ENCODE results near the gene MMP21.

Gene MMP21

DNA sequence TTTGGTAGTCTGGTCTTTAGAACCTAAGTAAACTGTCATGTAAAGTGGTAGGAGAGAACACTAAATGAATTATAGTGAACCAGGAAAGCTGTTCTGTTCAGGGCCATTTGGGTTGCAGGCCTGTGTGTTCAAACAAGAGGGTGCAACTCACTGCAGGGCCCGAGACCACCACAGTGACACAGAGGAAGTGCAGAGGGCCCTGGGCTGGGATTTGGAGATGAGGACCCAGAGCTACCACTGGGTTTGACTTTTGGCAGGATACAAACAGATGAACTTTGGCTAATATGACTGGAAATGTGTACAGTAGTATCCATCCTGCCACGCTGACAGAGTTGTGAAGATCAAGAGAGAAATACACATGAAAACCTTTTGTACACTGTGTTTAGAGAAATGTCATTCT, 9.8 kb downstream of the MMP21 start:
- no peak for DNase-seq (ENCODE audit: low spot score)

DNA sequence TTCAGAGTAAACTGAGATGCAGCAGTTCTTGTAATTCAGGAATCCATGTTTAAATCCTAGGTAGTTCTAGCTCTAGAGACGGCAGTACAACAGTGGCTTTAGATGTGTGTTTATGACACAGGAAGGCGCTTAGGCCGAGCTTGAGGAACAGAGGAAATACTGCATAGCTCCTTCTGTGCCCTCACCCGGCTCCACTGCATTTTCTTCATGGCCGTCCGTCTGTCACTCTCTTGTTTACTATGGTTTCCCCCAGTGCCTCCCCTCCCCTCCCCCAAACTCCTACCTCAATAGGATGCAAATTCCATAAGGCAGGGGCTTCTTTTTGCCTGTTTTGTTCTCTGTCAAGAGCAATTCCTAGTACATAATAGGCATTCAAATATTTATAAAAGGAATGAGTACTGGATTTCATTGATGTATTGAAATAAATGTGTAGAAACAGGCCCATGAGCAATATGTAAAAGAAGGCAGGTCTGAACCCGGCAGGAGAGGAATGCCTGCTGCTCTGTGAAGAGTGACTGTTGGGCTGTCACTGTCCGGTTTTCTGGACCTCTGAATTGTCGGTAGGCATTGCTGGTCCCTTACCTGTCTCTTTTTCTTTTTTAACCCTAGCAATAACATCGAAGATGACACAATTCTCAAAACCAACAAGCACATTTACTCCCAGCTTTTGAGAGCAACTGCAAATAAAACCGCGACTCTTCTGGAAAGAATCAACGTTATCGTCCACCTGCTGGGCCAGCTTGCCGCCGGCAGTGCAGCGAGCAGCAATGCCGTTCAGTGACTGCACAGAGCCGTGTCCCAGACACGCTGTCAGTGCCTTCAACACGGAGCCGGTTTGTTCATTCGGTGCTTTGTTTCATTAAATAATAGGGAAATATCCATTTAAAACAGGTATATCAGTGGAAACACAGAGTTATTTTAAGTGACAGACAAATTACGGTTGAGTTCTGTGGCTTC, 12.7 kb downstream of the MMP21 start:
- DNase-seq (ENCODE audit: low spot score) = no peak

DNA sequence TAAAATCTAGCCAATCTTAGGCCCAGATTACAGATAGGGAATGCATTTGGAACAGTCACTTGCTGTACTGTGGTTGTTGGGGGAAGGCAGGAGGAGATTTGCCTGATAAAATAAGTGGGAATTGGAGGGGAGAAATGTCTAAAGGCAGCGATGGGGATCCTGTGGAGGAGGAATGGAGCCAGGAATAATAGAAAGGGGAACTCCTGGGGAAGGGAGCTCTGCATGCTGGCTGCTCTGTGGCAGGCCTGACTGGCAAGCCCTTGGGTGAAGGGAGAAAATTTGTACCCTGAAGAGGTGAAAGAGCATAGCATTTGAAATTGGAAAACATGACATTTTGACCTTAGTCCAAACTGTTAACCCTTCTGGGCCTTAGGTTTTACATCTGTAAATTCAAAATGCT, 13.7 kb downstream of the MMP21 start:
- DNase-seq (ENCODE audit: low spot score) = no peak

DNA sequence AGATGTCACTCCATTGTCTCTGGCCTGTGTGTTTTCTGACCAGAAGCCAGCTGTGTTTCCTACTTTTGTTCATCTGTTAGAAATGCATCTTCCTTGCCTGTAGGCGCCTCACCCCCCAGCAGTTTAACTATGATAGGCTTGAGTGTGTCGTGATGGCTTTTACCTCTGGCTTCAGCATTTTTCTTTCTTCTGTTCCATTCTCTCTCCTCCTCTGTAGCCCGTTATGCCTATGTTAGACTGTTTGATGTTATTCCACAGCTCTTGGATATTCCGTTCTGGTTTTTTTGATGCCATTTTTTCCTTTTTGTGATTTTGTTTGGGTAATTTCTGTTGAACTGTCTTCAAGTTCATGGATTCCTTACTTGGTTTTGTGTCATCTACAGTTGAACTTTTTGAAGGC, 17.9 kb downstream of the MMP21 start:
- DNase-seq (ENCODE audit: low spot score) = no peak

DNA sequence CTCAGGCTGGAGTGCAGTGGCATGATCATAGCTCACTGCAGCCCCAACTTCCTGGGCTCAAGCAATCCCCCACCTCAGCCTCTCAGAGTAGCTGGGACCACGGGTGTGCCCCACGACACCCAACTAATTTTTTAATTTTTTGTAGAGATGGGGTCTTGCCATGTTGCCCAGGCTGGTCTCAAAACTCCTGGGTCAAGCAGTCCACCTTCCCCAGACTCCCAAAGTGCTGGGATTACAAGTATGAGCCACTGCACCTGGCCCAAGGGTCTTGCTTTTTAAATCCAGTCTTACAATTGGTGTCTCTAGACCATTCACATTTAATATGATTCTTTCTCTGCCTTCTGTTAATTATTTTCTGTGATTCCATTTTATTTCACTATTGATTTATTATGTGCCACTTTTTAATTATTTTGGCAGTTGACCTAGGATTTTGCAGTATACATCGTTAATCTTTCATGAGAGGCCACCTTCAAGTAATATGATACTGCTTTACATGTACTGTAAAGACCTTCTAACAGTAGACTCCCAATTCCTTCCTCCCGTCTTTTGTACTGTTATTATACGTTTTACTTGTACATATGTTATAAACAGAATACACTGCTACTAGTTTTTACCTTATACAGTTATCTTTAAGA, 18.7 kb downstream of the MMP21 start:
- no peak for DNase-seq (ENCODE audit: low spot score)

DNA sequence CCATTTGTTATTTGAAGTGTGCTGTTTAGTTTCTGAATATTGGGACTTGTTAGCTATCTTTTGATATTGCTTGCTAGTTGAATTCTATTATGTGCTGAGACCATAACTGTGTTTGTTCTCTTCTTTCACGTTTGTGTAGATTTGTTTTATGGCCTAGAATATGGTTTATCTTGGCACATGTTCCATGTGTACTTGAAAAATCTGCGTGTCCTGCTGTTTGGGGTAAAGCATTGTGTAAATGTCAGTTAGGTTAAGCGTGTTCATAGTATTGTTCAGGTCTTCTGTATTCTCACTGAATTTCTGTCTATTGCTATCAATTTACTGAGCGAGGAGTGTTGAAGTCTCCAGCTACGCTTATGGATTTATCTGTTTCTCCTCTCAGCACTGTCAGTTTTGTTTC, 19.4 kb downstream of the MMP21 start:
- DNase-seq (ENCODE audit: low spot score) = no peak

DNA sequence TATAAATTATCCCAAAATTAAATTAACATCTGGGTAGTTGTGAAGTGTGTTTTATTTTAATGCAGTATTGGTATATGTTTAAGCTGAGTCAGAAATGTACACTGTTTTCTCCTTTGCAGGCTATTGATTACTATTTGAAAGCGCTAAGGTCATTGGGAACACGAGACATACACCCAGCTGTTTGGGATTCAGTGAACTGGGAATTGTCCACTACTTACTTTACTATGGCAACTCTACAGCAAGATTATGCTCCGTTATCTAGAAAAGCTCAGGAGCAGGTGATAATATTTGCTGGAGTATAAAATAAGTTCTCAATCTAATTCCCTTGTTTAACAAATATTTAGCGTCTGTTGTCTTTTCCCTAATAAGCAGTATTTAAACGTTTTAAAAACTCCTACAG, 28.2 kb downstream of the MMP21 start:
- DNase-seq (ENCODE audit: low spot score) = no peak

DNA sequence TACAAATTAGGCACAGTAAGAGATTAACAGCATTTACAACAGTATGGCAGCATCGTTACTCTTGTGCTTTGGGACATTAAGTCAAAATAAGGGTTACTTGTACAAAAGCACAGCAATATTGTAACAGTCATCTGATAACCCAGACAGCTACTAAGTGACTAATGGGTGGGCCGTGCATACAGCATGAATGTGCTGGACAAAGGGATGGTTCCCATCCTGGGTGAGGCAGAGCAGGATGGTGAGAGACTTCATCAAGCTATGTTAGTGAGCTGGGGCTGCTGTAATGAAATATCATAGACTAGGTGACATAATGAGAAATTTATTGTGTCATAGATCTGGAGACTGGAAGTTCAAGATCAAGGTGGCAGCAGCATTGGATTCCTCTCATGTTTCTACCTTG, 30.7 kb downstream of the MMP21 start:
- no peak for DNase-seq (ENCODE audit: low spot score)

DNA sequence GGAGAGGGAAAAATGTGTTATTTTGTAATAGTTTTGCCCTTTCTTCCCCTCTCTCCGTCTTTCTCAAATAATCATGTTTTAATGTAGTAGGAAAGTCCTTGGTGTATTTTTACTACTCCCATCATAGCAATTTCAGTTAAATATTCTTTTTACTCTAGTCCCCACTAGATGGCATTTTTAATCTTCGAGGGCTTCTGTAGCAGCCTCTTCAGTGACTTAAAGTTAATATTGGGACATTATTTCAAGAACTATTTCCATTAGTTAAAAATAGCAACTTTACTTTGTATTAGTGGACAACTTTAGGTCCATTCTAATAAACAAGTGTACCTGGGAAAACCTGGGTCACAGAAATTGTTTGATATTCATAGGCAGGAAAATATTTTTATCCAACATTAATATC, 33.2 kb downstream of the MMP21 start:
- no peak for DNase-seq (ENCODE audit: low spot score)

DNA sequence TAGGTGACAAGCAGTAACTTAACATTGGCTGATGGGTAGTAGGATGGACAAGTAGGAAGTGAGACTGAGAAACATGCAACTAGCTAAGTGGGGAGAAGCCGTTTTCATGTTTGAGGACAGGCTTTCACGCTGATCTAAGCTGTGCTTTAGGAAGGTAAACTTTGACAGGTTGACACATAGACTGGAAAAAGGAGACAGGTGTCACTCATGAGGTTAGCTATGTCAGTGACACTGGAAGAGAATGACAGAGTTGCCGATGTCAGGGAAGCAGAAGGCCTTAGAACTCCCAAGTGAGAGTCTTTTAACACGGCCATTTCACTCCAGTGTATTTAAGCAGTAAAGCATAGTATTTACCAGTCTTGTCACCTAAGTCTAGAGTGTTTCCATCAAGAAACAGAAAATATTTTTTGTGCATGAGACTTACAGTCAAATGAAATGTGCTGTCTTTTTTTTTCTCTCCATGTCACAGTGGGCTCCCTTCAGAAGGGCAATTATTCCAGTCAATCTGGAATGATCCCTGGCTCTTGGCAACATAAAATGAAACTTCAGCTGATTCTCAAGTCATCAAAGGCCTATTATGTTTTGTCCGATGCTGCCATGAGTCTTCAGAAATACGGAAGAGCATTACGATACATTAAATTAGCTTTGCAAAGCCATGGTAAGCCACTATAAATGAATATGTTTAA, 35.5 kb downstream of the MMP21 start:
- no peak for DNase-seq (ENCODE audit: low spot score)

DNA sequence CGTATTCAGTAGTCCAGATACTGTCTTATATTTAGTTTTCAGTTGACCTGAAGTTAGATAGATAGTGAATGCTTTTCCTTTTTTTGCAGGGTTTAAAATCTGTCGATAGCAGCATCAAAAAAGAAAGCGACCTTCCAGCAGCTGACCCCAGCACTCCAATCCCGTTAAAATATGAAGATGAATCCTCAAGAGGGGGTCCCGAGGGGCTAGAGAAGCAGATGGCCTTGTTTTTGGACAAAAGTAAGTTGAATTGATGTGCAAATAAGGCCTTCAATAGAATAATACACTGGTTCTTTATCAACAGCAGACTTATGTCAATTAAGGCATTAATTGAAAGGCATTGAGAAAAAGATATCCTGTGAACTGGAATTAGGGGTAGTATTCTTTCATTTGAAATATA, 37.4 kb downstream of the MMP21 start:
- DNase-seq (ENCODE audit: low spot score) = no peak

DNA sequence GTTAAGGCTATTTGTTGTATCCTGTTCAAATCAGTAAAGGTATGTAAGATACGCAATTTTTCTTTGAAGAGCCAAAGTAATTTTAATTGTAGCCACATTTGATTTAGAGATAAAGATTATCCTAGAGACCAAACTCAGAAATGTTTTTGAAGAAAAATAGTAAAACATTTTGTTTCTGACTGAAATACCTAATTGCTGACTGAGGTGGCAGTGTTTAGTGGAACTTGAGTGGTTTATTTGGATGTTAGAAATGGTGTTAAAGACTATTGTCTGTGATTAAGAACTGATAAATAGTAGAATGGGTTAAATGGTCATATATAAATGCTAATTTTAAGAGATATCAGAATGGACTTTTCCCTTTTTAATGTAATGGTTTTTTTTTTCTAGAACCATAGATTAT, 40.8 kb downstream of the MMP21 start:
- no peak for DNase-seq (ENCODE audit: low spot score)

DNA sequence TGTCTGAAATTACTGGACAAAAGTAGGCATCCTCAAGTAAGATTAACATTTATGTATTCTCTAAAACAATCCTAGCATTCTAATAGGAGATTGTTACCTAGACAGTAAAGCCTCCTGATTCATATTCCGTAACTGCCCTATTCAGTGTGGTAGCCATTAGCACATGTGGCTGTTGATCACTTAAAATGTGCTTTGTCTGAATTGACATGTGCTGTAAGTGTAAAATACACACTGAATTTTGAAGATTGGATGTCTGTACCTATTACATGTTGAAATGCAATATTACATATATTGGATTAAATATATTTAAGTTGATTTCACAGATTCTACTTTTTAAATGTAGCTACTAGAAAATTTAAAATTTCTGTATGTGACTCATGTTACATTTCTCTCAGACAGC, 41.5 kb downstream of the MMP21 start:
- no peak for DNase-seq (ENCODE audit: low spot score)

DNA sequence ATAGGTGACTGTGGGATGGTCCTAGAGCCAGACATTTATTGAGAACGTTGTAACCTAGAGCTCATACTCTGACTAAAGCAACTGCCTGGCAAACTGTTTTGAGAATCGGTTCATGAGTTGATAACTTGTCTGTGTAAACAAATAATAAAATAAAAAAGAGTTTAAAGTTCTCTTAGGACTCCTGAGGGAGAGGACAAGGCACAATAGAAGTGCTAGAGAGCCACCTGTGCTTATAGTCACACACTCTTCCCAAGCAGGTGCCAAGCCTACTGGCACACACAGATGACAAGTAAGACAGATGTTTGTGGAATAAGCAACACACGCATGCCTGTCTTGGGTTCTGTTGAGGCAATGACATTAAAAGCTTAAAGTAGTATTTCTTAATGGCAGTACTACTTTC, 48.2 kb downstream of the MMP21 start:
- DNase-seq (ENCODE audit: low spot score) = no peak

DNA sequence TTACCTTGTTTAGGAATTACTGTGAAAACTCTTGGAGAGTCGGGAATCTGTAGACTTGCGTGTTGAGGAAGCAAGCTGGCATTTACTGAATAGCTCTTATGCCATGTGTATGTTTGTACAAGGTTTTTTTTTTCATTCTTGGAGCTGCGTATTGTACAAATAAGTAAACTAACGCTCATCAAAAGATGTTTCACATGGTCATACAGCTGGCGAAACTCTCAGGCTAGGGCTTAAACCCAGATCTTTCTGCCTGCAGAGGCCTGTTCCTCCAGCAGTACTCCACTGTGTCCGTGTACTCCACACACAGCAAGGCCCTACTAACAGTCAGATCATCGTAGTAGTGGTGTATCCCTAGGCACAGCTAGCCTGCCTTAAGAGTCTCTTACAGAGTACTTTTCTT, 48.7 kb downstream of the MMP21 start:
- DNase-seq (ENCODE audit: low spot score) = no peak

DNA sequence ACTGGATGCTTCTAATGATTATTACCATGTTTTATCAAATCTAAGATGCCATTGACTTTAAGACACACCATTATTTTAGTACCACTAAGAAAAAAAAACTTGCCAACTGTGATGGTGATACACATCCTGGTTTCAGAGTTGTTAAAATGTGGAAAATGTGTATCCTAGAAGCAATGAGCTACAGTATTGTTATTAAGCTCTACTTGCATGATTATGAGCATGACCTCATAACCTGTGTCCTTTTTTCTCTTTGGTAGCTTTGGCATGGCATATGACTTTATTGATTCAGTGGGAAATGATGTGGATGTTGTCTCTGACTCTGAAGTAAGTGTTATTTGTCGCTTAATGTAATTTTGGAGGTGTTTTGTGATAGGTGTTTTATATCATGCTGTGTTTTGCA, 52.8 kb downstream of the MMP21 start:
- no peak for DNase-seq (ENCODE audit: low spot score)

DNA sequence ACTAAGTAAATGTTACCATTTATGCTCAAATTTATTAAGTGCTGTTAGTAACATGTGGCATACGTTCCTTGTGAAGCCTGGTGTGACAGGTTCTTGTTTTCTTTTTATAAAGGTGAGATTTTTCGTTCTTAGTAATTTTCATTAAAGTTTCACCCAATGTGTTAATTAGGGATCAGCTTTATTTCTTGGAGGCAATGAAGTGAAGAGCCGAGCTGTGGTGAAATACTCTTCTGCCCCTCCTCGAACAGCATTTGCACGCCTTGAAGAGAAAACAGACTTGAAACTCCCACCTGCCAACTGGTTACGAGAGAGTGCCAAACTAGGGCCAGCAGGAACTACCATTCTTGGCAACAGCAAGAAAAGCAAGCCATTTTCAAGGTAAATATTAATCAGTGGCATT, 54.6 kb downstream of the MMP21 start:
- no peak for DNase-seq (ENCODE audit: low spot score)

DNA sequence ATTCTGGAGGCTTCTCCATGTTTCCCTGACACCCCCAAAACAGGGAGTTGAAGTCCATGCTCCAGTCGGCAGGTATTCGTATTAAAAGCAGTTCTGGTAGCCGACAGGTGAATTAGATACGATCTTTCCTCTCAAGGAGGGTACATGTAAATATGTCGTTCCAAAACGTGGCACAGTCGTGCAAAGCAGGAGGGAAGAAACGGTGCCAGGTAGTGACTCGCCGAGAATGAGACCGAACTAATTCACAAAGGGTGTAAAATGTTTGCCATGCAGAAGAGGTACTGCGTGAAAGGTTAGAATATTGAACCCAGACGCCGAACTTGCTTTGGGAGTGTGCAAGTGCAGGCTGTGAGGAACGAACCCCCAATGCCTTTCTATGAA, 55.6 kb downstream of the MMP21 start:
- no peak for DNase-seq (ENCODE audit: low spot score)

DNA sequence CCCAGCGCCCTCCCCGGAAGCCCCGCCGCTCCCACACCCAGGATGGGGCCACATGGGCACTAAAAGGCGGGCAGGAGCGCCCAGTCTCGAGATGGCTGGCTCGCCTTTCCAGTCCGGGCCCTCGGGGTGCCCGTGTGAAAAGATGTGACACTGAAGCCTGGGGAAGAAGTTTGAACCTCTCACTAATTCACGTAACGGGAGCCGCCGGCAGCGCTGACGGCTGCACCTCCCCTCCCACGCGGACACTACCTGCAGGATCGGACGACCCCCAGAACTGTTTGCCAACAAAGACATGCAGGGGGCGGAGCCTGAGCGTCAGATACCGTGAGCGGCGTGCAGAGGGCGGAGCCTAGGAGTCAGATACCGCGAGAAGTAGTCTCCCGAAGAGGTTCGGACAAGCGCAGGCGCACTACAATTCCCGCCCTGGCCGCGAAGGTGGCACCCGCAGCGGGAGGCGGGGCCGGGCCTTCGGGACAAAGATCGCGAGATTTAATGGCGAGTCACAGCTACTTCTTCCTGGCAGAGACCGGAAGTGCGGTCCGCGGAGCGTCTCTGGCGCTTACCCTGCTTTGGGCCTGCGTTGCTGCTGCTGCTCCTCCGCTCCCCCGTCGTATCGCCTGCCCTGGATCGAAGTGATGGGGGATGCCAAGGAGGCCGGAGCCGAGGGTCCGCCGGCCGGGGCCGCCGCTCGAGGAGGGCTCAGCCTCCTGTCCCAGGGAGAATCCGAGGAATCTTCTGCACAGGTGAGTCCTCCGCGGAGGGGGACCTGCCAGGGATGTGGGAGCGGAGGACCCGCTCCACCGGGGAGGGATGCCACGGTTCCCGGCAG, 56.2 kb downstream of the MMP21 start, which contains the start of gene EDRF1:
Gene EDRF1 (plus strand): TSS at position 537 of the 829 bp plus-strand sequence. CDS start 99 bp downstream, at position 636.
- peak; percentile 99 for DNase-seq (ENCODE audit: low spot score)

Measured in left forelimb (tissue), 1 donor.